IMR-90 (cell line): ENCODE data around the gene DGKG. TPM values are rescaled to one million over a fixed set of nuclear protein-coding genes. Genes with fewer than 3 reads are reported as not detected.

Source experiments
- ATAC-seq: fragments of 200-7000 bp; cut with Tn5 transposase; 2 replicates; pipeline ENCODE4 v1.9.1; 2020; ENCODE audit warnings: low read depth, mild to moderate bottlenecking, moderate library complexity
- BruUV-seq: library from RNA; stranded (reverse); fragments of 400-500 nt; replicated peaks from 2 replicates; lab custom pipeline; 2021; lab: Mats Ljungman, UMichigan
- CTCF ChIA-PET: fragments of 300-600 bp; formaldehyde crosslinking; extraction: SDS; loops from one replicate; lab custom pipeline; 2021; ENCODE audit warnings: antibody characterized with exemption; lab: Yijun Ruan, JAX
- POLR2A ChIA-PET: fragments of 300-600 bp; sonication (Branson Sonifier 250); formaldehyde crosslinking; loops from one replicate; lab custom pipeline; 2022; ENCODE audit warnings: antibody characterized with exemption; ENCODE audit not compliant: unreplicated experiment; lab: Charles Lee
- DNase-seq: peaks from one replicate; pipeline ENCODE4 v3.0.0; 2013
- H2AFZ ChIP-seq: replicated peaks from 2 replicates; pipeline ENCODE3; 2013; ENCODE audit warnings: low read length, mild to moderate bottlenecking; ENCODE audit not compliant: poor library complexity
- H2AK5ac ChIP-seq: 2 replicates; pipeline ENCODE4 v1.6.1; 2013; ENCODE audit warnings: low read depth, low read length, inconsistent platforms
- H2AK9ac ChIP-seq: replicated peaks from 2 replicates; pipeline ENCODE3; 2013; ENCODE audit warnings: mild to moderate bottlenecking, low read depth, low read length, moderate library complexity; ENCODE audit not compliant: poor library complexity
- H2BK120ac ChIP-seq: 2 replicates; pipeline ENCODE4 v1.6.1; 2013; ENCODE audit warnings: low read depth, low read length, inconsistent platforms
- H2BK15ac ChIP-seq: 3 replicates; pipeline ENCODE4 v1.6.1; 2013; ENCODE audit warnings: low read depth, low read length, inconsistent platforms
- H2BK20ac ChIP-seq: 2 replicates; pipeline ENCODE4 v1.6.1; 2013; ENCODE audit warnings: low read depth, mild to moderate bottlenecking, inconsistent platforms, low read length, moderate library complexity
- H2BK5ac ChIP-seq: 2 replicates; pipeline ENCODE4 v1.6.1; 2013; ENCODE audit warnings: mild to moderate bottlenecking, low read depth, low read length, inconsistent platforms; ENCODE audit not compliant: poor library complexity, severe bottlenecking
- H3K14ac ChIP-seq: replicated peaks from 2 replicates; pipeline ENCODE4 v1.6.1; 2013; ENCODE audit warnings: low read depth, low read length, inconsistent platforms
- H3K18ac ChIP-seq: 2 replicates; pipeline ENCODE4 v1.6.1; 2013; ENCODE audit warnings: low read depth, low read length, control low read depth
- H3K23ac ChIP-seq: 2 replicates; pipeline ENCODE4 v1.6.1; 2013; ENCODE audit warnings: low read depth, low read length, inconsistent platforms
- H3K27ac ChIP-seq: 2 replicates; pipeline ENCODE4 v1.5.1; 2013; ENCODE audit warnings: mild to moderate bottlenecking, control low read depth, low read length; ENCODE audit not compliant: insufficient read depth
- H3K27me3 ChIP-seq: 2 replicates; pipeline ENCODE4 v1.6.1; 2013; ENCODE audit warnings: low read length; ENCODE audit not compliant: control insufficient read depth, insufficient read depth
- H3K36me3 ChIP-seq: 2 replicates; pipeline ENCODE4 v1.6.1; 2013; ENCODE audit warnings: low read length, mixed read lengths; ENCODE audit not compliant: control insufficient read depth, insufficient read depth
- H3K4ac ChIP-seq: 2 replicates; pipeline ENCODE4 v1.6.1; 2013; ENCODE audit warnings: low read depth, low read length, inconsistent platforms
- H3K4me1 ChIP-seq: 2 replicates; pipeline ENCODE4 v1.6.1; 2013; ENCODE audit warnings: low read length, mixed read lengths; ENCODE audit not compliant: control insufficient read depth, insufficient read depth
- H3K4me2 ChIP-seq: 2 replicates; pipeline ENCODE4 v1.6.1; 2013; ENCODE audit warnings: low read depth, mild to moderate bottlenecking, control low read depth, low read length, moderate library complexity
- H3K4me3 ChIP-seq: 2 replicates; pipeline ENCODE4 v1.5.1; 2013; ENCODE audit warnings: low read depth, mild to moderate bottlenecking, control low read depth, low read length, moderate library complexity; ENCODE audit not compliant: insufficient read depth
- H3K56ac ChIP-seq: 2 replicates; pipeline ENCODE4 v1.6.1; 2013; ENCODE audit warnings: low read length, inconsistent platforms; ENCODE audit not compliant: insufficient read depth; ENCODE audit errors: extremely low read depth
- H3K79me1 ChIP-seq, 2 experiments: 2 replicates each; pipeline ENCODE4 v1.6.1; 2013; ENCODE audit warnings: low read length in 2 of 2, inconsistent platforms in 1 of 2, low read depth in 1 of 2
- H3K9ac ChIP-seq: 2 replicates; pipeline ENCODE4 v1.6.1; 2013; ENCODE audit warnings: low read depth, low read length, control low read depth
- H3K9me1 ChIP-seq: 2 replicates; pipeline ENCODE4 v1.6.1; 2013; ENCODE audit warnings: low read length, inconsistent platforms; ENCODE audit not compliant: insufficient read depth
- H3K9me3 ChIP-seq: 2 replicates; pipeline ENCODE4 v1.6.1; 2013; ENCODE audit warnings: low read length; ENCODE audit not compliant: control insufficient read depth, insufficient read depth
- H4K20me1 ChIP-seq: 2 replicates; pipeline ENCODE4 v1.6.1; 2013; ENCODE audit warnings: low read length, inconsistent platforms; ENCODE audit not compliant: insufficient read depth
- H4K5ac ChIP-seq: 2 replicates; pipeline ENCODE4 v1.6.1; 2013; ENCODE audit warnings: mild to moderate bottlenecking, low read depth, low read length, control low read depth
- H4K8ac ChIP-seq, 2 experiments: 2 replicates each; pipeline ENCODE4 v1.6.1; 2013; ENCODE audit warnings: low read depth in 2 of 2, low read length in 2 of 2, control low read depth in 1 of 2, inconsistent platforms in 1 of 2
- H4K91ac ChIP-seq: 2 replicates; pipeline ENCODE4 v1.6.1; 2013; ENCODE audit warnings: low read depth, low read length, inconsistent platforms; ENCODE audit not compliant: insufficient read depth
- BHLHE40 ChIP-seq: fragments of 150-350 bp; IDR thresholded peaks from 2 replicates; pipeline ENCODE4 v1.6.1; 2016; ENCODE audit warnings: mild to moderate bottlenecking, low read depth, low read length
- CEBPB ChIP-seq: IDR thresholded peaks from 2 replicates; pipeline ENCODE4 v1.6.1; 2012; ENCODE audit warnings: low read depth, low read length, improper control_type of control experiment
- CHD1 ChIP-seq: IDR thresholded peaks from 2 replicates; pipeline ENCODE4 v1.6.1; 2012; ENCODE audit warnings: low read depth, low read length, improper control_type of control experiment
- FOS ChIP-seq: fragments of 150-350 bp; IDR thresholded peaks from 2 replicates; pipeline ENCODE4 v1.6.1; 2016; ENCODE audit warnings: low read depth, low read length
- NFE2L2 ChIP-seq: fragments of 150-350 bp; IDR thresholded peaks from 2 replicates; pipeline ENCODE4 v1.6.1; 2016; ENCODE audit warnings: low read depth, mild to moderate bottlenecking, low read length
- RAD21 ChIP-seq: IDR thresholded peaks from 2 replicates; pipeline ENCODE4 v1.6.1; 2012; ENCODE audit warnings: low read length, improper control_type of control experiment
- RCOR1 ChIP-seq: IDR thresholded peaks from 2 replicates; pipeline ENCODE4 v1.6.1; 2012; ENCODE audit warnings: mild to moderate bottlenecking, low read length, improper control_type of control experiment; ENCODE audit not compliant: insufficient replicate concordance
- RFX5 ChIP-seq: IDR thresholded peaks from 2 replicates; pipeline ENCODE4 v1.8.0; 2012; ENCODE audit warnings: low read depth, mild to moderate bottlenecking, low read length, moderate library complexity
- SMC3 ChIP-seq: fragments of 150-350 bp; IDR thresholded peaks from 2 replicates; pipeline ENCODE4 v1.6.1; 2016; ENCODE audit warnings: low read depth, mild to moderate bottlenecking, antibody characterized with exemption, low read length, moderate library complexity
- WGBS, 2 experiments: methylation state at CpG; one replicate each; pipeline versions ENCODE4 v1.1.5 to v1.1.7; 2013; ENCODE audit warnings: missing lambda C conversion rate in 2 of 2; ENCODE audit not compliant: insufficient read length in 1 of 2; ENCODE audit errors: extremely low coverage in 2 of 2; 5-methylcytosine and 5-hydroxymethylcytosine counted together
- dilution Hi-C: fragments of 300-500 bp; cut with HindIII; formaldehyde crosslinking; loops from one replicate; pipeline ENCODE4 v1.14.3; 2018; ENCODE audit warnings: low sequenced_read_pairs; ENCODE audit not compliant: unreplicated experiment
- in situ Hi-C: fragments of 300-500 bp; cut with MboI; formaldehyde crosslinking; loops from 3 replicates; pipeline ENCODE4 v1.14.3; 2019; ENCODE audit warnings: low sequenced_read_pairs, inconsistent platforms, mixed read lengths
- intact Hi-C: fragments of 100-400 bp; cut with micrococcal nuclease; formaldehyde crosslinking; loops from 2 replicates; pipeline ENCODE4 v1.10.0; 2022
- polyA plus RNA-seq, 3 experiments: library from polyadenylated mRNA; depleted of rRNA; stranded (reverse); fragments of >200 nt; gene quantifications; 2 replicates each; pipeline ENCODE4 v1.2.3, GENCODE V29; 2012; ENCODE audit warnings: low replicate concordance in 1 of 3
- total RNA-seq: library from RNA; depleted of rRNA; stranded (reverse); fragments of >200 nt; gene quantifications from 2 replicates; pipeline ENCODE4 v1.2.3, GENCODE V29; 2012

Gene DGKG
- total and polyA plus RNA-seq, 2 of the 4 experiments (the other 2 are of a cell fraction): 1.2 to 4.1 TPM

GRCh38 chr3:186223476-186223875, 138.6 kb downstream of the DGKG start:
- intact Hi-C loops: no loop called here
- dilution Hi-C loops: no loop called here

More at GRCh38 chr3:186223476-186223875, 138.6 kb downstream of the DGKG start:
- Histone ChIP-seq H3K4ac (no peak overlapping the region), H3K9me1 (no peaks in the 10 kb centered on the region), H3K27ac (no peak overlapping the region), H3K56ac (no peak overlapping the region), H3K79me1 (no peaks in the 10 kb centered on the region), H2BK5ac (no peak overlapping the region), H3K9me3 (no peaks in the 10 kb centered on the region), H3K36me3 (no peaks in the 10 kb centered on the region), H4K91ac (no peak overlapping the region), H4K20me1 (no peaks in the 10 kb centered on the region), H3K4me2 (no peak overlapping the region), H2BK20ac (no peak overlapping the region), H3K27me3 (peaks cover 38% of the 10 kb centered on the region), H3K18ac (no peak overlapping the region), H2AFZ (no peak overlapping the region), H2BK120ac (no peak overlapping the region), H3K23ac (no peak overlapping the region), H4K5ac (no peak overlapping the region), H2AK9ac (no peak overlapping the region), H2BK15ac (no peak overlapping the region), H3K9ac (no peak overlapping the region), H2AK5ac (no peak overlapping the region), H4K8ac (no peak overlapping the region), H3K4me3 (no peak overlapping the region), H3K4me1 (no peaks in the 10 kb centered on the region), H3K14ac (no peak overlapping the region)
- 53% methylated on average over 3 of the region's 5 CpGs; no CpG with 5 or more reads in 1 of the 2 experiments for WGBS, 2 experiments
- no peak for ATAC-seq
- no peak for DNase-seq
- in situ Hi-C loops: no loop called here
- ChIA-PET POLR2A (no interaction called here), CTCF (no interaction called here)
- TF ChIP-seq CHD1 (no peak), RFX5 (no peak), SMC3 (no peak), RAD21 (no peak), RCOR1 (no peak), CEBPB (no peak), FOS (no peak), BHLHE40 (no peak), NFE2L2 (no peak)
- no TSS peak for BruUV-seq
